NB4 (cell line): ENCODE measurements around the gene GRIA1.
A peak's percentile ranks its signal among the peaks of the same experiment; 100 is the strongest.

ENCODE experiments used
- DNase-seq: peaks from one replicate; pipeline ENCODE4 v3.0.0; 2010; ENCODE audit warnings: low read depth
- H3K4me3 ChIP-seq: one replicate; pipeline ENCODE4 v1.5.1; 2011; ENCODE audit warnings: mild to moderate bottlenecking, low read depth, low read length, moderate library complexity
- MYC ChIP-seq: IDR thresholded peaks from 2 replicates; pipeline ENCODE4 v1.6.1; 2011; ENCODE audit warnings: low read depth, low read length
- POLR2A ChIP-seq: IDR thresholded peaks from 2 replicates; pipeline ENCODE4 v1.6.1; 2011; ENCODE audit warnings: mild to moderate bottlenecking; ENCODE audit not compliant: insufficient read length; ENCODE audit errors: extremely low read depth
- TF ChIP-seq, protein P1 (sequence below): IDR thresholded peaks from 2 replicates; pipeline ENCODE4 v1.6.1; 2011; ENCODE audit warnings: low read depth, low read length
- TF ChIP-seq, protein P2 (sequence below): IDR thresholded peaks from one replicate; pipeline ENCODE4 v1.5.1; 2012; ENCODE audit warnings: low read depth, low read length

Gene GRIA1

GRCh38 chr5:153823036-153823435 lies 332.6 kb downstream of the GRIA1 start:
- TF ChIP-seq POLR2A (no peak), MYC (no peak)
- TF ChIP-seq, protein P1, sequence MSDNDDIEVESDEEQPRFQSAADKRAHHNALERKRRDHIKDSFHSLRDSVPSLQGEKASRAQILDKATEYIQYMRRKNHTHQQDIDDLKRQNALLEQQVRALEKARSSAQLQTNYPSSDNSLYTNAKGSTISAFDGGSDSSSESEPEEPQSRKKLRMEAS = no peak
- TF ChIP-seq, protein P2, sequence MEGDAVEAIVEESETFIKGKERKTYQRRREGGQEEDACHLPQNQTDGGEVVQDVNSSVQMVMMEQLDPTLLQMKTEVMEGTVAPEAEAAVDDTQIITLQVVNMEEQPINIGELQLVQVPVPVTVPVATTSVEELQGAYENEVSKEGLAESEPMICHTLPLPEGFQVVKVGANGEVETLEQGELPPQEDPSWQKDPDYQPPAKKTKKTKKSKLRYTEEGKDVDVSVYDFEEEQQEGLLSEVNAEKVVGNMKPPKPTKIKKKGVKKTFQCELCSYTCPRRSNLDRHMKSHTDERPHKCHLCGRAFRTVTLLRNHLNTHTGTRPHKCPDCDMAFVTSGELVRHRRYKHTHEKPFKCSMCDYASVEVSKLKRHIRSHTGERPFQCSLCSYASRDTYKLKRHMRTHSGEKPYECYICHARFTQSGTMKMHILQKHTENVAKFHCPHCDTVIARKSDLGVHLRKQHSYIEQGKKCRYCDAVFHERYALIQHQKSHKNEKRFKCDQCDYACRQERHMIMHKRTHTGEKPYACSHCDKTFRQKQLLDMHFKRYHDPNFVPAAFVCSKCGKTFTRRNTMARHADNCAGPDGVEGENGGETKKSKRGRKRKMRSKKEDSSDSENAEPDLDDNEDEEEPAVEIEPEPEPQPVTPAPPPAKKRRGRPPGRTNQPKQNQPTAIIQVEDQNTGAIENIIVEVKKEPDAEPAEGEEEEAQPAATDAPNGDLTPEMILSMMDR = no peak
- DNase-seq = no peak
- H3K4me3 ChIP-seq = no peak overlapping the region

- no peak overlapping the region for H3K4me3 ChIP-seq
- no peak for DNase-seq
Measured at GRCh38 chr5:153824909-153825308, 334.4 kb downstream of the GRIA1 start.

GRCh38 chr5:153827397-153827796 lies 336.9 kb downstream of the GRIA1 start:
- peak; percentile 8 for DNase-seq
- TF ChIP-seq POLR2A = no peak
- TF ChIP-seq, protein P1 = no peak
- TF ChIP-seq, protein P2 = peak; percentile 18
- no peak for TF ChIP-seq MYC
- no peak overlapping the region for H3K4me3 ChIP-seq

More at GRCh38 chr5:153824909-153825308, 334.4 kb downstream of the GRIA1 start:
- no peak for TF ChIP-seq MYC
- no peak for TF ChIP-seq POLR2A
- TF ChIP-seq, protein P1 = no peak
- TF ChIP-seq, protein P2 = no peak

DNA sequence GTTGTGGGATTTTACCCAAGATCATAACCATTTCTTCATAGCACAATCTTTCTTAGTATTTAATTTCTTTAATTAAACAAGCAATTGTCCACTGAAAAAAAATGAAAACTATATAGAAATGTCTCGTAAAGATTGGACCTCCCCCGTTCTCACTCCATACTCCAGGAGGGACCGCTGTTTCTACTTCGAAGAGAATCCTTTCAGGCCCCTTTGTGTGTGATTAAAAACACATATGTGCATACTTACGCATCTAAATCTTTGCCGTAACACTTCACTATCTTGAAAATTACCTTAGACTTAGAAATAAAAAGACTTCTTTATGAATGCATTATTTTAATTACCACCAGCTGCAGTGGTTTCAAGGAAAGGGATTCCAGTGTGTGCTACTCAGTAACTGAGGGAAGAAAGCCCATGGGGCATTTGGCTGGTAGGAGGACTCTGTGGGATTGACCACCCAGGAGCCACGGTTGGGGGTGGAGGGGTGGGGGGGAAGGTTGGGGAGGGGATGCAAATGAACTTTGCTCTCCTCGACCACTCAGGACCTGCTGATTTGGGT lies 339.1 kb downstream of the GRIA1 start:
- no peak for DNase-seq
- no peak for TF ChIP-seq POLR2A
- TF ChIP-seq, protein P1 = no peak
- TF ChIP-seq MYC = no peak
- TF ChIP-seq, protein P2 = no peak
- no peak overlapping the region for H3K4me3 ChIP-seq

GRCh38 chr5:153831973-153832372 lies 341.5 kb downstream of the GRIA1 start:
- no peak overlapping the region for H3K4me3 ChIP-seq
- peak; percentile 52 for DNase-seq
- TF ChIP-seq, protein P1 = no peak
- no peak for TF ChIP-seq MYC
- TF ChIP-seq, protein P2 = no peak
- TF ChIP-seq POLR2A = no peak
